ENCODE measurements around the gene KLHL6.

- no peak for TF ChIP-seq CTCF (IDR thresholded peaks at IDR 0.05; ENCODE audit: control extremely low read depth in 1 of 3, insufficient read depth in 1 of 3, low read depth in 1 of 3, low read length in 3 of 3)
- no peak for TF ChIP-seq SP1 (IDR thresholded peaks at IDR 0.05; ENCODE audit: low read depth, low read length)
- TF ChIP-seq EZH2 (IDR thresholded peaks at IDR 0.05; ENCODE audit: low read depth, low read length, severe bottlenecking): no peak
- TF ChIP-seq GABPA (IDR thresholded peaks at IDR 0.05; ENCODE audit: borderline replicate concordance, insufficient read depth, low read length): no peak
- no peak for TF ChIP-seq ATF2 (IDR thresholded peaks at IDR 0.05; ENCODE audit: low read length)
- no peak for TF ChIP-seq ZNF274 (IDR thresholded peaks at IDR 0.05; ENCODE audit: borderline replicate concordance, extremely low read depth, low read length)
- no peak for TF ChIP-seq USF2 (IDR thresholded peaks at IDR 0.05; ENCODE audit: low read length)
- TF ChIP-seq EP300 (IDR thresholded peaks at IDR 0.05; ENCODE audit: borderline replicate concordance in 1 of 2, low read depth in 2 of 2, low read length in 2 of 2): no peak
- no peak for TF ChIP-seq BCL11A (IDR thresholded peaks at IDR 0.05; ENCODE audit: low read depth in 2 of 2, low read length in 2 of 2)
Observed at GRCh38 chr3:183582161-183582560, 26.7 kb upstream of the KLHL6 start.
